ENCODE results near the gene KDM4B. TPM values are rescaled to one million over a fixed set of nuclear protein-coding genes. Genes with fewer than 3 reads are reported as not detected.

The KDM4B gene
- total and polyA plus RNA-seq, 2 donors from 2014 or later, result 6.6 to 35.7 TPM

DNA sequence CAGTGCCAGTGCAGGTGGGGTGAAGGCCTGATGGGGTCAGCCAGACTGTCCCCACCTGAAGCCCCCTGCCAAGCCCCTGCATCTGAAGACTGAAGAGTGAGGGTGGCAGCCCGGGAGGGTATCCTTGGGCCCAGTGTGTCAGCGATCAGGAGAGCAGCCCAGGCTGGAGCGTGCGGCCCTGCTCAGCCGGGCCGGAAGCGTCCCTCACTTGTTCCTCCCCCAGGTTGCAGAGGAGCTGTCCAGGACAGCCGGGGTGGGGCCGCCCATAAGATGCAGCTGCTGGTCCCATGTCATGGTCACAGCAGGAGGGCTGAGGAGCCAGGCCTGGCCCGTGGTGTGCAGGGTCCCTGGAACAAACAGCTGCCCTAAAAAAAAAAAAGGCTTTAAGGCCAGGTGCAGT lies 55.4 kb downstream of the KDM4B start:
- Histone ChIP-seq H3K4me1 (ENCODE audit: control insufficient read depth in 2 of 3, insufficient read depth in 2 of 3, low read depth in 1 of 3, low read length in 3 of 3) (no peaks in the 10 kb centered on the region), H3K27me3 (ENCODE audit: control insufficient read depth, insufficient read depth, low read length) (no peaks in the 10 kb centered on the region), H3K9me3 (ENCODE audit: control insufficient read depth in 2 of 3, insufficient read depth in 1 of 3, low read length in 3 of 3) (no peaks in the 10 kb centered on the region), H3K36me3 (ENCODE audit: control insufficient read depth in 2 of 3, insufficient read depth in 3 of 3, low read length in 3 of 3) (peaks cover 0 to 2% (median 0%) of the 10 kb centered on the region in 3 donors), H3K27ac (ENCODE audit: low read depth in 2 of 2, low read length in 2 of 2) (no peak overlapping the region), H3K9ac (ENCODE audit: low read length in 3 of 3) (no peak overlapping the region), H3K4me3 (ENCODE audit: low read length in 3 of 3) (no peak overlapping the region)
- DNase-seq (no peak), FAIRE-seq (no peak)
- TF ChIP-seq CTCF (IDR thresholded peaks at IDR 0.05; ENCODE audit: borderline replicate concordance, extremely low read depth, insufficient read depth), result no peak
- intact Hi-C loops (cut with DNase I), result loop anchor here (10.0 kb wide), 1 partner anchor 219 kb away; no protein-coding TSS in a partner anchor

DNA sequence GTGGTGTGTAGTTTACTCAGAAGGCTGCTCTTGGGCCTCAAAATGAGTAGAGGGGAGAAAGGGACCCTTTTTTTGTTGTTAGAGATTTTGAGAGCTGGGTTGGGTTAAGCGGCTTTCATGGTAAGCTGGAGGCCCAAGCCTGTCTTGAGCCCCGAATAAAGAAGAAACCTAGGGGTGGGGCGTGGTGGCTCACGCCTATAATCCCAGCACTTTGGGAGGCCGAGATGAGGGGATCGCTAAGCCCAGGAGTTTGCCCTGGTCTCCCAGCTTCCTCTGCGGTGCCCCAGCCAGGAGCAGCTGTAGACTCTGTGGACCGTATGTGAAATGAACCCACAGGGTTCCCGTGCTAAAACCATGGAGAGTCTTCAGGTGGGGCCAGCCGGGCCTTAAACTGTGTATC lies 56.1 kb downstream of the KDM4B start:
- no peaks in the 10 kb centered on the region for H3K27me3 ChIP-seq (ENCODE audit: control insufficient read depth, insufficient read depth, low read length)
- FAIRE-seq, result no peak
- no peak overlapping the region for H3K27ac ChIP-seq (ENCODE audit: low read depth in 2 of 2, low read length in 2 of 2)
- intact Hi-C loops (cut with DNase I), result loop anchor here (10.0 kb wide), 1 partner anchor 220 kb away; no protein-coding TSS in a partner anchor
- DNase-seq, result no peak
- H3K4me1 ChIP-seq (ENCODE audit: control insufficient read depth in 2 of 3, insufficient read depth in 2 of 3, low read depth in 1 of 3, low read length in 3 of 3), result no peaks in the 10 kb centered on the region
- no peak overlapping the region for H3K9ac ChIP-seq (ENCODE audit: low read length in 3 of 3)
- no peaks in the 10 kb centered on the region for H3K9me3 ChIP-seq (ENCODE audit: control insufficient read depth in 2 of 3, insufficient read depth in 1 of 3, low read length in 3 of 3)
- peaks cover 0 to 2% (median 0%) of the 10 kb centered on the region in 3 donors for H3K36me3 ChIP-seq (ENCODE audit: control insufficient read depth in 2 of 3, insufficient read depth in 3 of 3, low read length in 3 of 3)
- TF ChIP-seq CTCF (IDR thresholded peaks at IDR 0.05; ENCODE audit: borderline replicate concordance, extremely low read depth, insufficient read depth), result no peak
- H3K4me3 ChIP-seq (ENCODE audit: low read length in 3 of 3), result no peak overlapping the region

DNA sequence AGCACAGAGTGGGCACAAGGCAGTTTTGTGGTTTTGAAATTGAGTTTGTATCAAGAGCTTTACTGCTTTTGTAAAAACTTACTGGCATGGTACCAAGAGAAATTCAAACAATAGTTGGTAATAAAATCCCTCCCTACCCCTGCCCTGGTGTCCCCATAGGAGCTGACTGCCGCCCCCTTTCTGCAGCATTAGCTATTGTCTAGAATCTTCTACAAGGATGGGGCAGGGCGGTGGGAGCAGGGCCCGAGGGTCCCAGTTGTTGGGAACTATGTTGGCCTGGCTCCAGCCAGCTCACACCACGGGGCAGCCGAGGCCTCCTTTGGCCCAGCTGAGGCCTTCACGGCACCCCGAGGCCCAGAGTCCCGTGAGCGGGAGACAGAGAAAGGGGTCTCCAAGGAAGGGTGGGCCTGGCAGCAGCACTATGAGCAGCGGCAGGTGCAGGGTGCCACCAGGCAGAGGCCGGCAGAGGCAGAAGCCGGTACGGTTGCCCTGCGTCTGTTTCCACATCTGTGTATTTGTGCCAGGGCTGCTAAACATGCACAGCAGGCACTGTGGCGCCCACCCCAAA lies 57.9 kb downstream of the KDM4B start:
- TF ChIP-seq CTCF (IDR thresholded peaks at IDR 0.05; ENCODE audit: borderline replicate concordance, extremely low read depth, insufficient read depth), result no peak
- Histone ChIP-seq H3K4me1 (ENCODE audit: control insufficient read depth in 2 of 3, insufficient read depth in 2 of 3, low read depth in 1 of 3, low read length in 3 of 3) (peaks cover 0 to 2% (median 0%) of the 10 kb centered on the region in 3 donors), H3K36me3 (ENCODE audit: control insufficient read depth in 2 of 3, insufficient read depth in 3 of 3, low read length in 3 of 3) (no peaks in the 10 kb centered on the region), H3K27ac (ENCODE audit: low read depth in 2 of 2, low read length in 2 of 2) (no peak overlapping the region), H3K27me3 (ENCODE audit: control insufficient read depth, insufficient read depth, low read length) (no peaks in the 10 kb centered on the region), H3K4me3 (ENCODE audit: low read length in 3 of 3) (no peak overlapping the region), H3K9me3 (ENCODE audit: control insufficient read depth in 2 of 3, insufficient read depth in 1 of 3, low read length in 3 of 3) (no peaks in the 10 kb centered on the region), H3K9ac (ENCODE audit: low read length in 3 of 3) (no peak overlapping the region)
- DNase-seq, result no peak
- intact Hi-C loops (cut with DNase I), result loop anchor here (10.0 kb wide), 1 partner anchor 222 kb away; no protein-coding TSS in a partner anchor
- no peak for FAIRE-seq
